Upper lobe of left lung (tissue), 4 donors: ENCODE data around the gene KAZN.

ENCODE experiments used
- CTCF ChIP-seq, 6 experiments: fragments of 450-650 bp in 4 of 6; fragments of 200-600 bp in 2 of 6; sonication (generic) in 2 of 6; IDR thresholded peaks; one replicate each; pipeline ENCODE4 v1.5.1; 2016 to 2019; ENCODE audit warnings: antibody characterized with exemption in 6 of 6
- EP300 ChIP-seq, 4 donors: sonication (generic); formaldehyde crosslinking; IDR thresholded peaks; one replicate each; pipeline ENCODE4 v1.5.1; 2017; ENCODE audit warnings: antibody characterized with exemption in 4 of 4, control low read depth in 2 of 4
- POLR2A ChIP-seq, 4 donors: fragments of 450-650 bp; IDR thresholded peaks; one replicate each; pipeline ENCODE4 v1.5.1; 2016 to 2017; ENCODE audit warnings: antibody characterized with exemption in 4 of 4, mild to moderate bottlenecking in 2 of 4

GRCh38 chr1:14852291-14852690, 253.8 kb downstream of the KAZN start:
- TF ChIP-seq POLR2A (IDR thresholded peaks at IDR 0.05) (no peak), EP300 (IDR thresholded peaks at IDR 0.05) (no peak), CTCF (IDR thresholded peaks at IDR 0.05) (no peak)
